ENCODE measurements around the gene LIMK1.
A peak's percentile ranks its signal among the peaks of the same experiment; 100 is the strongest.

Gene LIMK1

DNA sequence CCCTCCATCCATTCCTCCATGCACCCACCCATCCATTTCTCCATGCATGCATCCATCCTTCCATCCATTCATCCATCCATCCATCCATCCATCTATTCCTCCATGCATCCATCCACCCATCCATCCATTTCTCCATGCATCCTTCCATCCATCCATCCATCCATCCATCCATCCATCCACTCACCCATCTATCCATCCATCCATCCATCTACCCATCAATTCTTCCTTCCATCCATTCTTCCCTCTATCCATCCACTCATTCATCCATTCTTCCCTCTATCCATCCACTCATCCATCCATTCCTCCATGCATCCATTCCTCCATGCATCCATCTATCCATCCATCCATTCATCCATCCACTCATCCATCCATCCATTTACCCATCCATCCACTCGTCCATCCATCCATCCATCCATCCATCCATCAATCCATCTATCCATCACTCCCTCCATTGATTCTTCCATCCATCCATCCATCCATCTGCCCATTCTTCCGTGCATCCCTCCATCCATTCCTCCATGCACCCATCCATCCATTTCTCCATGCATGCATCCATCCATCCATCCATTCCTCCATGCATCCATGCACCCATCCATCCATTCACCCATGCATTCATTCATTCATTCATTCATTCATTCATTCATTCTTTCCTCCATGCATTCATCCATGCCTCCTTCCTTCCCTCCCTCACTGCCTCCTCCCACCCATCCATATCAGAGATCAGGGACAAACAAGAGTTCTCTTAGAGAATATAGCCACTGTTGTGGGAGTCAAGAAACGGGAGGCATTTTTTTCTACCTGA, 33.4 kb upstream of the LIMK1 start:
- H3K4me3 ChIP-seq (ENCODE audit: low read length) = no peak overlapping the region
- no peak for DNase-seq (ENCODE audit: low read depth)
- TF ChIP-seq, protein P1, sequence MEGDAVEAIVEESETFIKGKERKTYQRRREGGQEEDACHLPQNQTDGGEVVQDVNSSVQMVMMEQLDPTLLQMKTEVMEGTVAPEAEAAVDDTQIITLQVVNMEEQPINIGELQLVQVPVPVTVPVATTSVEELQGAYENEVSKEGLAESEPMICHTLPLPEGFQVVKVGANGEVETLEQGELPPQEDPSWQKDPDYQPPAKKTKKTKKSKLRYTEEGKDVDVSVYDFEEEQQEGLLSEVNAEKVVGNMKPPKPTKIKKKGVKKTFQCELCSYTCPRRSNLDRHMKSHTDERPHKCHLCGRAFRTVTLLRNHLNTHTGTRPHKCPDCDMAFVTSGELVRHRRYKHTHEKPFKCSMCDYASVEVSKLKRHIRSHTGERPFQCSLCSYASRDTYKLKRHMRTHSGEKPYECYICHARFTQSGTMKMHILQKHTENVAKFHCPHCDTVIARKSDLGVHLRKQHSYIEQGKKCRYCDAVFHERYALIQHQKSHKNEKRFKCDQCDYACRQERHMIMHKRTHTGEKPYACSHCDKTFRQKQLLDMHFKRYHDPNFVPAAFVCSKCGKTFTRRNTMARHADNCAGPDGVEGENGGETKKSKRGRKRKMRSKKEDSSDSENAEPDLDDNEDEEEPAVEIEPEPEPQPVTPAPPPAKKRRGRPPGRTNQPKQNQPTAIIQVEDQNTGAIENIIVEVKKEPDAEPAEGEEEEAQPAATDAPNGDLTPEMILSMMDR (IDR thresholded peaks at IDR 0.05; ENCODE audit: insufficient read depth, low read depth, low read length, missing control alignments) = no peak

DNA sequence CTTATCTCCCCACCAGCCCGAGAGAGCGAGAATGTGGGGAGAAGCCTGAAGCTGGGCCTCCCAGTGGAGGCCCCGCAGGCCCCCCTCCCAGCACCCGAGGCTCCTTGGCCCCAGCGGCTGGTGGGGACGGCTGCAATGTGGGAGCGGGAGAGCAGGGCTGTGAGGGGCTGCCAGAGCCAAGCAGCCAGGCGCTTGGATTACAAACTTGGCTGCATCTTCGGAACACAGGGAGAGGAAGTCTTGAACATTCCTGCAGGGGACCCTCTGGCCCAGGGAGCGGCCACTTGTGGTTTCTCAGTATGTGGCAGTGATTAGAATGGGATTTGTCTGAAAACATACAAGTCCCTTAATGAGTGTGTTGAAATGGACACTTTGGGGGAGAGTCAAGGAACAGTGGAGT, 32.4 kb upstream of the LIMK1 start:
- no peak for DNase-seq (ENCODE audit: low read depth)
- H3K4me3 ChIP-seq (ENCODE audit: low read length) = no peak overlapping the region
- TF ChIP-seq, protein P1 (IDR thresholded peaks at IDR 0.05; ENCODE audit: insufficient read depth, low read depth, low read length, missing control alignments) = no peak

DNA sequence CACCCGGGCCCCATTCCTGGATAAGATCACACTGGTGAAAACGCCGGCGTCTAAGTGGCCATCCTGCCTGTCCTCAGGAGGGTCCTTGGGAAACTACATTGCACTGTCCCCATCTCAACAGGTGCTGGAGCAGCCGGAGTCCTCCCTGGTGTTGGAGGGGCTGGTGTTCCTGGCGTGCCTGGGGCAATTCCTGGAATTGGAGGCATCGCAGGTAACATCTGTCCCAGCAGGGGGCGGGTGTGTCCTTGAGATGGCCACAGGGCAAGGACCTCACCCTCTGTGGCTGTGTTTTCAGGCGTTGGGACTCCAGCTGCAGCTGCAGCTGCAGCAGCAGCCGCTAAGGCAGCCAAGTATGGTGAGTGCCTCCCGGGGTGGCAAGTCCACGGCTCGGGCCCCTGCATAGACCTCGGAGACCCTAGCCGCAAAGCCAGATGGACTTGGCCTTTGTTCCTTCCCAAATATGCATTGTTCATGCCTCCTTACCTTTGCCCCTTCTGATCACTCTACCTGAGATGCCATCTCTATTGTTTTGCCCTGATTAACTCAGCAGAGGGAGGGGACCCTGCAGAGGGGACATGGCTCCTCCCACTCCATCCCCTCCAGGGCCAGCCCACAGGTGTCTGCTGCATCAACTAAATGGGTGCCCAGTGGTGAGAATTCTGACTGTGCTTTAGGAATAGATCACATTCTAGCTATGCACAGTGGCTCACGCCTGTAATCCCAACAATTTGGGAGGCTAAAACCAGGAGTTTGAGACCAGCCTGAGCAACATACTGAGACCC, 31.8 kb upstream of the LIMK1 start:
- no peak overlapping the region for H3K4me3 ChIP-seq (ENCODE audit: low read length)
- TF ChIP-seq, protein P1 (IDR thresholded peaks at IDR 0.05; ENCODE audit: insufficient read depth, low read depth, low read length, missing control alignments) = peak; percentile 22
- DNase-seq (ENCODE audit: low read depth) = peak; percentile 42

DNA sequence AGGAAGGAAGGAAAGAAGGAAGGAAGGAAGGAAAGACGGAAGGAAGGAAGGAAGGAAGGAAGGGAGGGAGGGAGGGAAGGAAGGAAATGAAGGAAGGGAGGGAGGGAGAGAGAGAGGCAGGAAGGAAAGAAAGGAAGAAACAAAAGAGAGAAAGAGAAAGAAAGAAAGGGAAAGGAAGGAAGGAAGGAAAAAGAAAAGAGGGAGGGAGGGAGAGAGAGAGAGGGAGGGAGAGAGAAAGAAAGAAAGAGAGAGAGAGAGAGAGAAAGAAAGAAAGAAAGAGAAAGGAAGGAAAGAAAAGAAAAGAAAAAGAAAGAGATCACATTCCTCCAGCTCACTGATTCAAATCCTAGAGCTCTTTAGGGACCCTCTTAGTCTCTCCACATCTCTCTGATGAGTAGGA, 31.0 kb upstream of the LIMK1 start:
- TF ChIP-seq, protein P1 (IDR thresholded peaks at IDR 0.05; ENCODE audit: insufficient read depth, low read depth, low read length, missing control alignments) = no peak
- no peak for DNase-seq (ENCODE audit: low read depth)
- no peak overlapping the region for H3K4me3 ChIP-seq (ENCODE audit: low read length)

DNA sequence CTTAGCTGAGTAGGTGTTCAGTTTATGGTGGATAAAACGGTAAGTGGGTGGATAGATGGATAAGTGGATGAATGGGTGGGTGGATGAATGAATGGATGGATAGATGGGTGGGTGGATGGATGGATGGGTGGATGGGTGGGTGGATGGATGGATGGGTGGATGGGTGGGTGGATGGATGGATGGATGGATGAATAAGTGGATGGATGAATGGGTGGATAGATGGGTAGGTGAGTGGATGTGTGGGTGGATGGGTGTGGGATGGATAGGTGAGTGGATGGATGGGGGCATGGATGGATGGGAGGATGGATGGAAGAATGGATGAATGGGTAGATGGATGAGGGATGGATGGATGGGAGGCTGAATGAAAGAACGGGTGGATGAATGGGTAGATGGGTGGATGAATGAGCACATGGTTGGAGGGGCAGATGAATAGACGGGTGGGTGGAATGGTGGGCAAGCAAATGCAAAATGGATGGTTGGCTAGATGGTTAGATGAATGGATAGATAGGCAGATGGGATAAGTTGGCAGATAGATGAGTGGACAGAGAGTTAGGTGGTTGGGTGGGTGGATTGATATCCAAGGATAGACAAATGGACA, 29.9 kb upstream of the LIMK1 start:
- TF ChIP-seq, protein P1 (IDR thresholded peaks at IDR 0.05; ENCODE audit: insufficient read depth, low read depth, low read length, missing control alignments) = no peak
- DNase-seq (ENCODE audit: low read depth) = no peak

DNA sequence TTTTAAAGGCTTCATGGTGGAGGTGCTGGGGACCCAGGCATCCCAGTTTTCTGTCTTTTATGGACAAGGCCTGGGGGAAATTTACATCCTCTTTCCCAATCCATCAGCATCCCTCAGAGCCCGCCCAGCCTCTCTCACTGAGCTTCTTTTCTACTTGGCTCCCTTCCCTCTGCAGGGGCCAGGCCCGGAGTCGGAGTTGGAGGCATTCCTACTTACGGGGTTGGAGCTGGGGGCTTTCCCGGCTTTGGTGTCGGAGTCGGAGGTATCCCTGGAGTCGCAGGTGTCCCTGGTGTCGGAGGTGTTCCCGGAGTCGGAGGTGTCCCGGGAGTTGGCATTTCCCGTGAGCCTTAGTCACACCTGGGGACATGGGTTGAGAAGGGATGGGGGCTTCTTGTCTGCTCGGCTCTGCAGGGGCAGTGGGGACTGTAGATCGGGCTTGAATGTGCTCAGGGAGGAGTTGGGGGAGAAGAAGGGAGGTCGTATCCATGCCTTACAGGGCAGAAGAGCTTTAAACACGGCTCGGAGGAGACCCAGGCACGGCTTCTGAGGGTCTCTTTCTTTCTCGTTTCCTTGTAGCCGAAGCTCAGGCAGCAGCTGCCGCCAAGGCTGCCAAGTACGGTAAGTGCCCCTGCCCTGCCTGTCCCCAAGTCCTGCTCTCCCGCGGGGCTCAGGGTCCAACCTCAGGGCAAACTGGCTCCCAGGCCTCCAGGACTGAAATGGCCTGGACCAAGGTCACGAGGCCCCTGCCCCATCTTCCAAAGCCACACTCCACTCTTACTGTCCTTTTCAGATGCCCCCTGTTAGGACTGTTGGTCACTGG, 27.3 kb upstream of the LIMK1 start:
- H3K4me3 ChIP-seq (ENCODE audit: low read length) = no peak overlapping the region
- TF ChIP-seq, protein P1 (IDR thresholded peaks at IDR 0.05; ENCODE audit: insufficient read depth, low read depth, low read length, missing control alignments) = no peak
- no peak for DNase-seq (ENCODE audit: low read depth)

More for the DNA sequence above, 29.9 kb upstream of the LIMK1 start:
- H3K4me3 ChIP-seq (ENCODE audit: low read length) = no peak overlapping the region
